NCI-H2171 (cell line): ENCODE measurements around the gene SLC25A12.
"Not testable (repeated sequence)": the region's sequence is repeated elsewhere in the genome, so short reads cannot be mapped to it uniquely, and the experiment has no call there.

Experiments
- DNase-seq: peaks from one replicate; lab custom pipeline; 2025; lab: John Stamatoyannopoulos, UW

Gene SLC25A12

DNA sequence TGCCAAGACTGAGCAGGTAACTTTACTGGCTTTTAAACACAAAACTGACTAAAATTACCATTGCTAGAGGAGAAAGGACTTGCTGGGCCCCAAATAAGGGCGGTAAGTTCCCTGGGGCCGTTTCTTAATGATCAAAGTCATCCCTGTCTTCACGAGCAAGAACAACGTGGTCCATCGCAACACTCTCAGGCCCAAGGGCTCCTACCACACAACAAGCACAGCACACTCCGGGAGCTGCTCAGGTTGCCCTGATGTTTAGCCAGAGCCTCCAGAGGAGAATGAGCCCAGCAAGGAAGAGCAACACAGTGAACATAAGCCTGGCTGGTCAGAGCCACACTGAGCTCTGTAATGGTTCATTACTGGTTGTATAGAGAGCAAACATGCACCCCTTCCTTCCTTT, 104.1 kb downstream of the SLC25A12 start:
- no peak for DNase-seq

DNA sequence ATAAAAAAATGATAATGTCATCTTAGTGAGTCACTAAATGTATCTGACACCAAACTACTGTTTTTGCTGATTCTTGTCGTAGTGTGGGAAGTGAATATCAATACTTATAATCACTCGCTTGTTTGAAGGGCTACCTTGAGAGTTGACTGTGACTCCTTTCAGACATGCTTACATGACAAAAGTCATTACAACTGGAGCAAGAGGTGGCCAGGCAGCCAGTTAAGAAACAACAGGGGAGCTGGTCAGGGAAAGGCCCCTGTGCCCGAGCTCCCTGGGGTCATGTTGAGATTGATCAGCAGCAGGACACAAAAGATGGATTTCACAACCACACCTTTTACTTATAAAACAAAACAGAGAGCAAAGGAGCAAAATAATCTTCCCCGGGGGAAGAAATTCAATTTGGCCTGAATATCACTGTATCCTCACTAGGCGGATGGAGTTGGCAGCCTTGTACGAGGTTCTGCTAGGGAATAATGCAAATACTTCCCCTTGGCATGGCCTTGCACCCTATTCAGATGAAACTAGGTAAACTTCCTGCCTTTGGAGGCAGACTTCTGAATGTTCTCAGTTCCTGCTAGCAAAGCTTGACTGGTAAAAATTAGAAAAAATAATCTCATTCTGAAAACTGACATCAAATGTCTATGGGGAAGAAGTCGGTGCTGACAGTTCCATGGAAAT, 105.6 kb downstream of the SLC25A12 start:
- no peak for DNase-seq

DNA sequence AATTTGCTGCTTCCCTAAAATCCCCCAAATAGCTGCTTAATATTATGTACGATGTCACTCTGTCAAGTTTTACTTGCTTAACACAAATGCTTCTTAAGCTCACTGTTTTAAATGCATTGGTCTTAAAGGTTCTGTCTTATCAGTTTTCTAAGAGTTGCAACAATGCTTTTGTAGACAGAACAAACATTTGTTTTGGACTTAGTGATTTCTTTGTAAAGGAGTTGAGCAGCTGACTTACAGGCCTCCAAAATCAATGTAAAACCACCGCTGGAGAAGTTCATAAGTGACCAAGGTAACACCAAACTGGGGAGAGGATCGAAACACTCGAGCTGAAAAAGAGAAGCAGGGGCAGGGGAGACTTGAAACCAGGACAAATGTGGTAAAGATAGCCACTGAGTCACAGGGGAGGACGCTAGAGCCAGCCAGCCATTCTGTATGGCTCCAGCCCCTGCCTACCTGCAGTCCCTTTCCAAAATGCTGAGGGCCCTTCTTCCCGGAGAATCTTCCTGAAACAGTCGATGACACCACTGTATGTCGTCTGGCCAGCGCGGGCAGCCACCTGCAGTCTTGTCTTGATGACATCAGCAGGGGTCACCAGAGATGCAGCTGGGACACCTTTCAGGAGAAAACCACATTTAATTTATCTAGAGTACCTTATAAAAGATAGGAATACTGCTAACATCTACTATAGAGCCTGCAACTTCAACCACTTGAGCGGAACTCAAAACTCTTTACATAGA, 106.5 kb downstream of the SLC25A12 start:
- no peak for DNase-seq

DNA sequence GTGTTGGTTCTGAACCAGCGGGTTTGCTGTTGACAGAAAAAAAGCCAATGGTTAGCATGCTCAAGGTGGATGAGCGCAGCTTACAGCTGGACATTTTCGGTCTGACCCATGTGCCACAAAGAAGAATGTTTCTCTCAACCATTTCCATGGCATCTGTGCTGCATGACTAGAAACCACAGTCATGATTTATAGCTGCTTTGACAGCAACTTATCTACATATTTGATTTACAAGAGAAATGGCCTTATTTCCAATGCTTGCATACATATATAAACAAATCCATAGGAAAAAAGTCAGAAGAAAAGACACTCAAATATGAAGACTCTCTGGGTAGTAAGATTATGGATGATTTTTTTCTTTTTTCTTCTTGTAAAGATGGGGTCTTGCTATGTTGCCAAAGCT, 108.6 kb downstream of the SLC25A12 start:
- no peak for DNase-seq

DNA sequence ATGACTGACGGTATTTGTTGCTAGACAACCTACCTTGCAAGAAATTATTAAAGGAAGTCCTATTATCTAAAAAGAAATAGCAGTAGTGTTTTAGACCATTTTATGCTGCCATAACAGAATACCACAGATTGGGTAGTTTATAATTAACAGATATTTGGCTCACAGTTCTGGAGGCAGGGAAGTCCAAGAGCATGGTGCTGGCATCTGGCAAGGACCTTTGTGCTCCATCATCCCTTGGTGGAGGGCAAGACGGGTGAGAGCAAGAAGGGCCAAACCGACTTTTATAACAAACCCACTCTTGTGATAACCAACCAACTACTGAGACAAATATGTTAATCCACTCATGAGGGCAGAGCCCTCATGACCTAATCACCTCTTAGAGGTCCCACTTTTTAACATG, 115.5 kb downstream of the SLC25A12 start:
- no peak for DNase-seq

DNA sequence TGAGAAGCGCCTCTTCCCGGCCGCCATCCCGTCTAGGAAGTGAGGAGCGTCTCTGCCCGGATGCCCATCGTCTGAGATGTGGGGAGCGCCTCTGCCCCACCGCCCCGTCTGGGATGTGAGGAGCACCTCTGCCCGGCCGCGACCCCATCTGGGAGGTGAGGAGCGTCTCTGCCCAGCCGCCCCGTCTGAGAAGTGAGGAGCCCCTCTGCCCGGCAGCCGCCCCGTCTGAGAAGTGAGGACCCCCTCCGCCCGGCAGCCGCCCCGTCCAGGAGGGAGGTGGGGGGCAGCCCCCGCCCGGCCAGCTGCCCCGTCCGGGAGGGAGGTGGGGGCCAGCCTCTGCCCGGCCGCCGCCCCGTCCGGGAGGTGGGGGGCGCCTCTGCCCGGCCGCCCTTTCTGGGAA, 119.5 kb downstream of the SLC25A12 start:
- not testable (repeated sequence) for DNase-seq

DNA sequence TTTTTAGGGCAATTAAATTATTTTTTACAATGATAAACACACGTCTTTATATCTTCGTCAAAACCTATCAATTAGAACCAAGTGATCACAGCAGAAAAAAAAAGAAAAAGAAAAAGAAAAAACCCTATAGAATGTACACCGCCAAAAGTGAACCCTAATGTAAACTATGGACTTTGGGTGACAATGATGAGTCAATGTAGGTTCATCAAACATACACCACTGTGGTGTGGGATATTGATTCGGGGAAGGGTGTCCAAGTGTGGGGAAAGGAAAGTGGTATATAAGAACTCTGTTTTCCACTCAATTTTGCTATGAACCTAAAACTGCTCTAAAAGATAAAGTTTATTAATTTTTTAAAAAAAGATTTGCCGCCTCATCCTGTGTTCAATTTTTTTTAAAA, 121.7 kb downstream of the SLC25A12 start:
- DNase-seq: no peak

DNA sequence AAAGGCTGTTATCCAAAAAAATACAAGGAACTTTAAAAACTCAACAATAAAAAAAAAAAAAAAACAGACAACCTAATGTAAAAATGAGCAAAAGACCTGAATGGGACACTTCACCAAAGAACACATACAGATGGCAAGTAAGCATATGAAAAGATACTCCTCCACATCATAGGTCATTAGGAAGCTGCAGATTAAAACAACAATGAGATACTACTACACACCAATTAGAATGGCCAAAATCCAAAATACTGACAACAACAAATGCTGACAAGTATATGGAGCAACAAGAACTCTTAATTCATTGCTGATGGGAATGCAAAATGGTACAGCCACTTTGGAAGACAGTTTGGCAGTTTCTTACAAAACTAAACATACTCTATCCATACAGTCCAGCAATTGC, 122.6 kb downstream of the SLC25A12 start:
- no peak for DNase-seq

DNA sequence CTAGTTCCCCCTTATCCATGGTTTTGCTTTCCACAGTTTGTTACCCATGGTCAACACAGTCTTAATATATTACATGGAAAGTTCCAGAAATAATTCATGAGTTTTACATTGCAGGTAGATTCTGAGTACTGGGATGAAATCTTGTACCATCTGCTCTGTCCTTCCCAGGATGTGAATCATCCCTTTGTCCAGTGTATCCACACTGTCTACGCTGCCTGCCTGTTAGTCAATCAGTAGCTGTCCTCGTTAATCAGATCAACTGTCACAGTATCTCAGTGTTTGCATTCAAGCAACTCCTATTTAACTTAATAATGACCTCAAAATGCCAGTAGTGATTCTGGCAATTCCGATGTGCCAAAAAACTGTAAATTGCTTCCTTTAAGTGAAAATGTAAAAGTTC, 130.4 kb downstream of the SLC25A12 start:
- no peak for DNase-seq

DNA sequence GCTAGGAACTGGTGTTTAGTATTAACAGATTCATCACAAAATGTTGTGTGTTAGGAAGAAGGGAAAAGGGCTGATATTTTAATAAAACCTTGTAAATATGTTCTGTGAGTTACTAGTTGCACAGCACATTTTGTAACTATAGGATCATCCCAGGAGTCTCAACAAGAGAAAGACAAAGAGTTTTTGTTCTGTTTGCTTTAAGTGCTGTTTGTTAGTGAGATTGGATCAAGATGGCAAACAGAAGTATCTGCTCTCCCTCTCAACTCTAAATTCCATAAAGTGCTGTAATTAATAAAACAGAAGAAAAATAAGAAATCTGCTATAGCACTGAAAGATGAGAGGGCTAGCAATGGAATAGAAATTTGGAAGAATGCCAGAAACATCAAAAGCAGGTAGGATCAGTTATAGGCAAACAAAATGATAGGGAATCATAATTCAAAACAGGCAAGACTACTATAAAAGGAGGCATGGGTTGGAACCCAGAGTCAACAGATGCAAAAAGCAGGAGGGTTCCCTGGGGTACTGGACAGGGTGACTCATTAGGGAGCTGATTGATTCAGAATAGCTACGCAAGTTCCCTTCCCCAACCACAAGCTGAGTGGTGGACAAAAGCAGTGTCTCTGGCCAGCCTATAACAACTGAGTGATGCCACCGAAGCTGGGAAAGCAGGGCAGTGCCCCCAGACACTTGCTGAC, 131.0 kb downstream of the SLC25A12 start:
- DNase-seq: no peak

DNA sequence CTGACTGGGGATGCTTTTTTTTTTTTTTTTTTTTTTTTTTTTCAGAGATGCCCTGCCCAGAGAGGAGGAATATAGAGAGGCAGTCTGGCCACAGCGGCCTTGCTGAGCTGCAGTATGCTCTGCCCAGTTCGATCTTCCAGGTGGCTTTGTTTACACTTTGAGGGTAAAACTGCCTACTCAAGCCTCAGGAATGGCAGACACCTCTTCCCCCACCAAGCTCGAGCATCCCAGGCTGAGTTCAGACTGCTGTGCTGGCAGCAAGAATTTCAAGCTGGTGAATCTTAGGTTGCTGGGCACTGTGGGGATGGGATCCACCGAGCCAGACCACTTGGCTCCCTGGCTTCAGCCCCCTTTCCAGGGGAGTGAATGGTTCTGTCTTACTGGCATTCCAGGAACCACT, 132.9 kb downstream of the SLC25A12 start:
- not testable (repeated sequence) for DNase-seq

DNA sequence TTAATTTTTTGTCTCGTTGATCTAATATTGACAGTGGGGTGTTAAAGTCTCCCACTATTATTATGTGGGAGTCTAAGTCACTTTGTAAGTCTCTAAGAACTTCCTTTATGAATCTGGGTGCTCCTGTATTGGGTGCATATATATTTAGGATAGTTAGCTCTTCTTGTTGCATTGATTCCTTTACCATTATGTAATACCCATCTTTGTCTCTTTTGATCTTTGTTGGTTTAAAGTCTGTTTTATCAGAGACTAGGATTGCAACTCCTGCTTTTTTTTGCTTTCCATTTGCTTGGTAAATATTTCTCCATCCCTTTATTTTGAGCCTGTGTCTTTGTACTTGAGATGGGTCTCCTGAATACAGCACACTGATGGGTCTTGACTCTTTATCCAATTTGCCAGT, 135.3 kb downstream of the SLC25A12 start:
- DNase-seq: not testable (repeated sequence)

DNA sequence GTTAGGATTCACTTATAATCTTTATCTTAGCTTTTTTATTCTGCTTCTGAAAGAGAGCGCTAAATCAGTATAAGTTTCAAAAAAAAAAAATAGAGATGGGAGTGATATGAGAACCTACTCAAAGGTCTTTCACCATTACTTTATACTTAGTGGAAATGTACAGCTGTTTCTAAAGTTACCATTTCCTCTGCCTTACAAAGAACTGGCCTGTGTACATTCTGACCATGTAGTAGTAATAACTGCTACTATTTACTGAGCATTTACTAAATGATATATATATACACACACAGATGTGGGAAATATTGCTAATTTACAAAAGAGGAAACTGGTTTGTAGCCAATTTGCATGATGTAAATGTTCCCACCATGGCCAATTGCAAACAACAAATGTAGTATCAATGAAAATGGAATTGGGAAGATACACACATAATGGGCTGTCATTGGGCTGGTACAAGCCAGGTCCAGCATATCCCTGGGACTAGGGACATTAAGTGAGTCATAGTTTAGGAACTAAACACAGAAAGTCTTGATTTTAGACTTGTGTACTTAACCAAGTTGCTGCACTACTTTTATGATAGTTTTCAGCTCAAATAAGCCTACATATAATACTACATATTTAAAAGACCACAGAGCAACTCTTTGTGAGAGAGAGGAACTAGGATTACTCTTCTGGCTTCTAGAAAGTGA, 139.6 kb downstream of the SLC25A12 start:
- no peak for DNase-seq

DNA sequence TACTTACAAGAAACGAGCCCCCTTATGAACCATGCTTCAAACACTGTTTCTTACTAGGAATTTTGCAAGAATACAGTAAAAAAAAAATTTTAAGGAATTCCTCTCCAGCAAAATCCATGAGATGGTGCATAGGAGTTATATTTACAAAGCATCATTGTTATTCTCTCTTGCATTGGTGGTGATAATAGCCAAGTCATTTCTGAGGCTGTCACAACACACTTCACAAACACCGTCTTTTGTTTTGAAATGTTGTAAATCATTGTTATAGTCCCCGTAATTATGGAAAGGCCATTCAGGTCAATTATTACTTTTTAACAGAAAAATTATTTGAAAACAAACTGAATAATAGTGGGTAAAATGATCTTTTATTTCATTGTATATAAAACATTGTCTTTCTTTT, 146.7 kb downstream of the SLC25A12 start:
- DNase-seq: no peak

DNA sequence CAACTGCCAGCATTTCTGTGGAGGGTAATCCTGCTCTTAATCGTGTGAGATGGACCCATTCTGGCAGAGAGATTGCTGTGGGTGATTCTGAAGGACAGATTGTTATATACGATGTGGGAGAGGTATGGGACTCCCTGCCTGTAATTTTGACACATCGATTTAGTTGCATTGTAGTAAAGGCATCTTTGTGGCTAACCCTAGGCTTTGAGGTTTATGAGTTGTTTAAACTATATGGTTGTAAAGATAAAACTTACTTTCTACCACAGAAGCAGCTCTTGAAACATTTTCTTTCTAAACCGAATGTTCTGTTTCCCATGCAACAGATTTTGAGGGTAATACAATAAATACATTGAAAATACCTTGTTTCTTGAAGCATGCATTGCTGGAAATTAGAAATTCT, 148.2 kb downstream of the SLC25A12 start:
- no peak for DNase-seq

DNA sequence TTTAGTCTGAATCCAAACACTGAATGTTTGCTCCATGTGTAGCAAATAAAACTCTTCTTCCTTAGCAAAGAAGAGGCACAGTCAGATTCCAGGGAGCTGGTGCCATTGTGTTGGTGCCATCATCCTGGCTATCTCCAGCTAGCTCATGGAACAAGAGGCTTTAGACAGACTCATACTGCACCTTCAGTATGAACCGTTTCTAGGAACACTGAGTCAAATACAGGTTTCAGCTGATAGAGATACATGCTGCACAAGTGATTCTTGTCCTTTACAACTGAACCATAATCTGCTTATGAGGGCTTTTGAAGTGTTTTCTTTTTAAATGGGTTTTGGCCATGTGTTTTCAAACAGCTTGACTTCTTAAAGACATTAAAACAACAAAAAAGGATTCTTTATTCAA, 148.9 kb downstream of the SLC25A12 start:
- no peak for DNase-seq

DNA sequence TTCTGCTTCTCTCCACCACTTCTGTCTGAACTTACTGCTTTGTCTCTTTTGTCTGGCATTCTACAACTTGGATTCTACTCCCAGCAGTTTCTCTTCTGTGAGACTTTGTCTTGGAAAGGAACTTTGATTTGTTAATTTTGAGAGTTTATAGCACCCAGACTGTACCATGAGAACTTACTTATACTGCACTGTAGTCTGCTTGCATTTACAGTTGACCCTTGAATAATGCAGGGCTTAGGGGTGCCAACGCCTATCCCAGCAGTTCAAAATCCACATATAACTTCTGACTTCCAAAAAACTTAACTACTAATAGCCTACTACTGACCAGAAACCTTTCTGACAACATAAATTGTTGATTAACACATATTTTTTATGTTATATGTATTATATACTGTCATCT, 151.3 kb downstream of the SLC25A12 start:
- no peak for DNase-seq

DNA sequence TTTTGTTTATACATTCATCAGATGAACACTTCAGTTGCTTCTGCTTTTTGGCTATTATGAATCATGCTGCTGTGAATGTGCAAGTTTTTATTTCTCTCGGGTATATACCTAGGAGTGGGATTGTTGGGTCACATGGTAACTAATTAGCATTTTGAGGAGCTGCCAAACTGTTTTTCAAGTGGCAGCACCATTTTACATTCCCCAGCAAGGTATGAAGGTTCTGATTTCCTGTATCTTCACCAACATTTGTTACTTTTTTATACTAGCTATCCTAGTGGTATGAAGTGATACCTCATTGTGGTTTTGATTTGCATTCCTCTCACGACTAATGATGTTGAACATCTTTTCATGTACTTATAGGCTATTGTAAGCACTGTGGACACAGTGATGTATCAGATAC, 152.9 kb downstream of the SLC25A12 start:
- DNase-seq: no peak

DNA sequence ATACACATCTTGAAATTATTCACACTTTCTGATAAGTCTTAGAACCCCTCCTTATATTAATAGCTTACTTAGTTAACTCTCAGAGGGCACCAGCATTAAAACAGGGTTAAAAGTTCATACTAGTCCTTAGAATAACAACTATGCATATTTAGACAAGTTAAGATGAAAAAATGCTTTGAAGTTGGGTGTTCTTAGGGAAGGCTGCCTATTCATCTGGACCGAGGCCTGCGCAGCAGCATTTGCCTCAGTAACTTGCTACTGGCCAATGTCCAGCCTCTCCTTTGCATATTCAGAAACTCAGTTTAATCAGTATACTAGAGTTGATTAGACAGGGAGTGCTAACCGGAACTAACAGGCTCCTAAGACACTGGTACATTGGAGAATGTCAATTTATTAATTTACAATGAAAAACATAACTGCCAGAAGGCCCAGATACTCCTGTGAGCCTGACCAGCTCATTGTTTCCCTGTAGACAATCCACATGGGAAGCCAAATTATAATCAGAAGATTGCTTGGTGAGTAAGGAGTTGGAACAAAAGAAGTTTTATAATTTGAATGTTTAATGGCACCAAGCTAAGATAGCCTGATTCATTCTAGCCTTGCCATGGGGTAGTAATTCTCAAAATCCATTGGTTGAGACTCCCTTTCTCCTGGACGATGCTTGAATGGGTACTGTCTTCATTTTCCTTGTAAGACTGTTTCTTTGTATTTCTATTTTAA, 157.9 kb downstream of the SLC25A12 start:
- no peak for DNase-seq
